Stimulated activated naive CD8-positive, alpha-beta T cell treated with anti-CD3 and anti-CD28 coated beads, Interleukin-15, amount 100 ng/mL, for 72 hours (primary cell): Measurements from ENCODE around the gene DNAH3.
"Not testable (repeated sequence)": the region's sequence is repeated elsewhere in the genome, so short reads cannot be mapped to it uniquely, and the experiment has no call there.

Experiments used
- ATAC-seq: fragments of 150-1000 bp; cut with Tn5 transposase; 2 replicates; pipeline ENCODE4 v1.10.0; 2021; ENCODE audit warnings: mild to moderate bottlenecking, moderate library complexity
- DNase-seq, 2 donors: peaks; one replicate each; pipeline ENCODE4 v3.0.0; 2021 to 2022
- H3K27ac Mint-ChIP-seq, 2 donors: one replicate each; pipeline ENCODE4 v1.8.0; 2022; ENCODE audit warnings: mild to moderate bottlenecking in 2 of 2, mixed read lengths in 2 of 2, moderate library complexity in 2 of 2
- H3K27me3 Mint-ChIP-seq: one replicate; pipeline ENCODE4 v1.8.0; 2022; ENCODE audit warnings: mixed read lengths
- H3K4me1 Mint-ChIP-seq: one replicate; pipeline ENCODE4 v1.8.0; 2022; ENCODE audit warnings: mild to moderate bottlenecking, mixed read lengths
- H3K4me3 Mint-ChIP-seq, 2 donors: one replicate each; pipeline ENCODE4 v1.8.0; 2022; ENCODE audit warnings: mild to moderate bottlenecking in 2 of 2, mixed read lengths in 2 of 2, moderate library complexity in 1 of 2
- H3K9me3 Mint-ChIP-seq, 2 donors: one replicate each; pipeline ENCODE4 v1.8.0; 2022; ENCODE audit warnings: mixed read lengths in 2 of 2

The DNAH3 gene

GRCh38 chr16:21076186-21076883 lies 74.3 kb downstream of the DNAH3 start:
- DNase-seq = no peak
- Mint-ChIP-seq H3K27me3 (no peaks in the 10 kb centered on the region), H3K9me3 (no peaks in the 10 kb centered on the region), H3K4me3 (no peak overlapping the region), H3K4me1 (no peaks in the 10 kb centered on the region), H3K27ac (no peak overlapping the region)
- ATAC-seq = no peak

- no peaks in the 10 kb centered on the region for H3K4me1 Mint-ChIP-seq
- H3K27ac Mint-ChIP-seq = peak overlapping the region in 1 of 2 donors; percentile 44
- no peaks in the 10 kb centered on the region for H3K27me3 Mint-ChIP-seq
- no peak overlapping the region for H3K4me3 Mint-ChIP-seq
- H3K9me3 Mint-ChIP-seq = no peaks in the 10 kb centered on the region
- ATAC-seq = no peak
- no peak for DNase-seq
These were observed 75.4 kb downstream of the DNAH3 start for GRCh38 chr16:21075252-21075651.

GRCh38 chr16:21072976-21073375 lies 77.7 kb downstream of the DNAH3 start:
- no peaks in the 10 kb centered on the region for H3K27me3 Mint-ChIP-seq
- H3K9me3 Mint-ChIP-seq = no peaks in the 10 kb centered on the region
- no peak for DNase-seq
- H3K27ac Mint-ChIP-seq = no peak overlapping the region
- H3K4me1 Mint-ChIP-seq = no peaks in the 10 kb centered on the region
- no peak for ATAC-seq
- H3K4me3 Mint-ChIP-seq = no peak overlapping the region

GRCh38 chr16:21071741-21072140 lies 78.9 kb downstream of the DNAH3 start:
- Mint-ChIP-seq H3K9me3 (no peaks in the 10 kb centered on the region), H3K27me3 (no peaks in the 10 kb centered on the region), H3K4me3 (no peak overlapping the region), H3K4me1 (no peaks in the 10 kb centered on the region), H3K27ac (no peak overlapping the region)
- DNase-seq (no peak), ATAC-seq (no peak)

DNA sequence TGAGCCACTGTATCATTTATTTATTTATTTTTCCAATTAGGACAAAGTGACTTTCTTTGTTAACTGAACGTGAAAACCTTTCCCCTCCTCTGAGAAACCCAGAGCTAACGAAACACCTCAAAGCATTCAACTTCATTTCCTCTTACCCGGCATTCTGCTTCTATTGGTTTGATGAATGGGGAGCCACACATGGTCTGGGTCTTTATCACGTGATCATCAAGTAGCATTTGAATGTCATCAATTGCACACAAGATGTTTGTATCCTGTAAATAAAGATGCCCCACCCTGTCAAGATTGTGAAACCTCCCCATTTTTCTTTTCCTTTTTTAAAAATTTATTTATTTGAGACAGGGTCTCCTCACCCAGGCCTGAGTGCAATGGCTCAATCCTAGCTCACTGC lies 80.1 kb downstream of the DNAH3 start:
- H3K4me3 Mint-ChIP-seq = no peak overlapping the region
- H3K27me3 Mint-ChIP-seq = no peaks in the 10 kb centered on the region
- DNase-seq = no peak

GRCh38 chr16:21069986-21070385 lies 80.7 kb downstream of the DNAH3 start:
- Mint-ChIP-seq H3K27me3 (no peaks in the 10 kb centered on the region), H3K4me1 (no peaks in the 10 kb centered on the region), H3K27ac (no peak overlapping the region), H3K9me3 (no peaks in the 10 kb centered on the region), H3K4me3 (no peak overlapping the region)
- no peak for DNase-seq
- ATAC-seq = no peak

More for the DNA sequence above, 80.1 kb downstream of the DNAH3 start:
- H3K9me3 Mint-ChIP-seq = no peaks in the 10 kb centered on the region
- H3K27ac Mint-ChIP-seq = no peak overlapping the region
- no peaks in the 10 kb centered on the region for H3K4me1 Mint-ChIP-seq
- no peak for ATAC-seq

DNA sequence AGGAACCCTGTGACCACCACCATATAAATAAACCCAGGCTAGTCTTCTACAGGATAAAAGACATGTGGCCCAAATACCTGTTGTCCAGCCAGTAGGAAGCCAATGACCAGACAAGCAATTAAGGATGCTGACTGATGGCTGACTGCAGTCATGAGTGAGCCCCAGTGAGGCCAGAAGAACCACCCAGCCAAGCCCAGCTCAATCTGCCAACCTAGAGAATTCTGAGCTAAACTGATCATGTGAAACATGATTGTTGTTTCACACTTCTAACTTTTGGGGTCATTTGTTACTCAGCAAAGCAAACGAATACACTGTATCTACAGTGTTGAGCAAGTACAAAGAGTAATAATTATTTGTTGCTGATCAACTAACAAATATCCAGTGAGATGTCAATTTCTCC lies 86.4 kb downstream of the DNAH3 start:
- Mint-ChIP-seq H3K27me3 (no peaks in the 10 kb centered on the region), H3K9me3 (no peaks in the 10 kb centered on the region), H3K27ac (no peak overlapping the region), H3K4me3 (no peak overlapping the region), H3K4me1 (no peaks in the 10 kb centered on the region)
- ATAC-seq = no peak
- no peak for DNase-seq

DNA sequence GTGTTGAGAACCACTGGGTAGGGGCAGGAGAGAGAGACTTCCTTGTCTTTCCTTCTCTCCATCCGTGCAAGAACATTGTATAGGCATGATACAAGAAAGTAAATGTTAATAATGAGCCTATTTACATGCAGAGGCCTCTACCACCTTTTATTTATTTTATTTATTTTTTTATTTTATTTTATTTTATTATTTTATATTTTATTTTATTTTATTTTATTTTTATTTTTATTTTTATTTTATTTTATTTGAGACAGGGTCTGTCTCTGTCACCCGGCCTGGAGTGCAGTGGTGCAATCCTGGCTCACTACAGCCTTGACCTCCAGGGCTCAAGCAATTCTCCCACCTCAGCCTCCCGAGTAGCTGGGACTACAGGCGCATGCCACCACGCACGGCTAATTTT lies 87.3 kb downstream of the DNAH3 start:
- not testable (repeated sequence) for ATAC-seq, H3K9me3 Mint-ChIP-seq, DNase-seq, H3K27me3 Mint-ChIP-seq, H3K4me3 Mint-ChIP-seq, H3K27ac Mint-ChIP-seq, H3K4me1 Mint-ChIP-seq

- H3K27me3 Mint-ChIP-seq = peaks cover 10% of the 10 kb centered on the region
- no peak overlapping the region for H3K27ac Mint-ChIP-seq
- H3K9me3 Mint-ChIP-seq = no peaks in the 10 kb centered on the region
- DNase-seq = no peak
- no peaks in the 10 kb centered on the region for H3K4me1 Mint-ChIP-seq
- ATAC-seq = no peak
- no peak overlapping the region for H3K4me3 Mint-ChIP-seq
These were observed 90.6 kb downstream of the DNAH3 start for GRCh38 chr16:21060027-21060510.

DNA sequence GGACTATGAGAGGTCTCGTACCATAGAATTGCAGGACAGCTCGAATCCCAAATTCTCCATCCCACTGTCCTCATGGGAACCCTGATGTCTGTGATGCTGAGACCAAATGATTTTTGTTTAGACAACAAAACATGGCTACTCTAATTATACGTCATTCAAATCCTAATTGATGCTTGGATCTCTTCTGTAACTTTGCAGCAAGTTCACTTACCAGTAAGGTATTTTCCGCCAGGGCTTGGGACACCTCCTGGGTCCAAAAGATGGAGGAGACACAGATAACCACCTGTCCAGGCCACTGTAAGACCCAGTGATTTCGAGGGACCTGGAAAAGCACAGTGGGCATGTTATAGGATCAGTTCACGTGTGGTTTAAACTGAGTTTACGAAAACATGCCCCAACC lies 92.8 kb downstream of the DNAH3 start:
- Mint-ChIP-seq H3K4me1 (no peaks in the 10 kb centered on the region), H3K27ac (no peak overlapping the region), H3K9me3 (no peaks in the 10 kb centered on the region), H3K4me3 (no peak overlapping the region), H3K27me3 (peaks cover 16% of the 10 kb centered on the region)
- ATAC-seq (no peak), DNase-seq (no peak)

DNA sequence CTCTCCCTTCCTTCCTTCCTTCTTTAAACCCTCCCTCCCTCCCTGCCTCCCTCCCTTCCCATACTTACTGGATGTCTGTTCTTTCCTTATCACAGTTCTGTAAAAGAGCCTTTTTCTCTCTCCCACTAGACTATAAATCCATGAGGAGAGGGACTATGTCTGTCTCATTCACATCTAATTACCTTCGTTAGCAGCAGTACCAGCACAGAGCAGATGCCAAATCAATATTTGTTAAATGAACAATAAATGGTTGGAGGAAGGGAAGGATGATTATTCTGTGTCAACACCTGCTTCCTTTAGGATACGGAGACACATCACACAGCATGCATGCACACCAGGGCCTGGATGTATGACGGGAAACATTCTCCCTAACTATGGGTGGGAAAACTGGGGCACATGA lies 94.2 kb downstream of the DNAH3 start:
- no peak overlapping the region for H3K4me3 Mint-ChIP-seq
- no peak overlapping the region for H3K27ac Mint-ChIP-seq
- H3K9me3 Mint-ChIP-seq = no peaks in the 10 kb centered on the region
- ATAC-seq (no peak), DNase-seq (no peak)
- peaks cover 23% of the 10 kb centered on the region for H3K27me3 Mint-ChIP-seq
- H3K4me1 Mint-ChIP-seq = no peaks in the 10 kb centered on the region

DNA sequence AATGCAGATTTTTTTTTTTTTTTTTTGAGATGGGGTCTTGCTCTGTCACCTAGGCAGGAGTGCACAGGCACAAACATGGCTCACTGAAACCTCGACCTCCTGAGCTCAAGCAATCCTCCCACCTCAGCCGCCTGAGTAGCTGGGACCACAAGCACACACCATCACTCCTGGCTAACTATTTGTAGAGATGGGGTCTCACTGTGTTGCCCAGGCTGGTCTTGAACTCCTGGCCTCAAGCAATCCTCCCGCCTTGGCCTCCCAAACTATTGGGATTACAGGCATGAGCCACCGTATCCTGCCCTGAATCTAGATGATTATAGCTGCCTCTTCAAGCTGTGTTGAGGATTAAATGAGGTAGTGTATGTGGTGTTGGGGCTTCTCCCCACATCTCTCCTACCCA lies 94.9 kb downstream of the DNAH3 start:
- H3K27ac Mint-ChIP-seq, ATAC-seq, H3K4me3 Mint-ChIP-seq, H3K4me1 Mint-ChIP-seq, DNase-seq, H3K9me3 Mint-ChIP-seq: not testable (repeated sequence)
- H3K27me3 Mint-ChIP-seq = peaks cover 30% of the 10 kb centered on the region

- DNase-seq = no peak
- ATAC-seq = no peak
- Mint-ChIP-seq H3K4me3 (no peak overlapping the region), H3K27me3 (peaks cover 32% of the 10 kb centered on the region), H3K27ac (no peak overlapping the region), H3K9me3 (no peaks in the 10 kb centered on the region), H3K4me1 (no peaks in the 10 kb centered on the region)
These were observed 97.1 kb downstream of the DNAH3 start for GRCh38 chr16:21053590-21053989.

DNA sequence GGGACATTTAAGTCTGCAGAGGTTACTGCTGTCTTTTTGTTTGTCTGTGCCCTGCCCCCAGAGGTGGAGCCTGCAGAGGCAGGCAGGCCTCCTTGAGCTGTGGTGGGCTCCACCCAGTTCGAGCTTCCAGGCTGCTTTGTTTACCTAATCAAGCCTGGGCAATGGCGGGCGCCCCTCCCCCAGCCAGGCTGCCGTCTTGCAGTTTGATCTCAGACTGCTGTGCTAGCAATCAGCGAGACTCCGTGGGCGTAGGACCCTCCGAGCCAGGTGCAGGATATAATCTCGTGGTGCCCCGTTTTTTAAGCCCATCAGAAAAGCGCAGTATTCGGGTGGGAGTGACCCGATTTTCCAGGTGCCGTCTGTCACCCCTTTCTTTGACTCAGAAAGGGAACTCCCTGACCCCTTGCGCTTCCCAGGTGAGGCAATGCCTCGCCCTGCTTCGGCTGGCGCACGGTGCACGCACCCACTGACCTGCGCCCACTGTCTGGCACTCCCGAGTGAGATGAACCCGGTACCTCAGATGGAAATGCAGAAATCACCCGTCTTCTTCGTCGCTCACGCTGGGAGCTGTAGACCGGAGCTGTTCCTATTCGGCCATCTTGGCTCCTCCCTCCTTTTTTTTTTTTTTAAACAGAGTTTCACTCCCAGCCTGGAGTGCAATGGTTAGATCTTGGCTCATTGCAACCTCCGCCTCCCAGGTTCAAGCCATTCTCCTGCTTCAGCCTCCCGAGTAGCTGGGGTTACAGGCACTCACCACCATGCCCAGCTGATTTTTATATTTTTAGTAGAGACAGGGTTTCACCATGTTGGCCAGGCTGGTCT lies 102.3 kb downstream of the DNAH3 start:
- DNase-seq, H3K27ac Mint-ChIP-seq, H3K9me3 Mint-ChIP-seq, H3K4me3 Mint-ChIP-seq, ATAC-seq, H3K4me1 Mint-ChIP-seq: not testable (repeated sequence)
- peaks cover 20% of the 10 kb centered on the region for H3K27me3 Mint-ChIP-seq

GRCh38 chr16:21038197-21038596 lies 112.4 kb downstream of the DNAH3 start:
- peaks cover 7% of the 10 kb centered on the region for H3K27me3 Mint-ChIP-seq
- no peak overlapping the region for H3K4me3 Mint-ChIP-seq
- ATAC-seq = no peak
- DNase-seq = no peak
- no peaks in the 10 kb centered on the region for H3K9me3 Mint-ChIP-seq
- no peaks in the 10 kb centered on the region for H3K4me1 Mint-ChIP-seq
- H3K27ac Mint-ChIP-seq = no peak overlapping the region

DNA sequence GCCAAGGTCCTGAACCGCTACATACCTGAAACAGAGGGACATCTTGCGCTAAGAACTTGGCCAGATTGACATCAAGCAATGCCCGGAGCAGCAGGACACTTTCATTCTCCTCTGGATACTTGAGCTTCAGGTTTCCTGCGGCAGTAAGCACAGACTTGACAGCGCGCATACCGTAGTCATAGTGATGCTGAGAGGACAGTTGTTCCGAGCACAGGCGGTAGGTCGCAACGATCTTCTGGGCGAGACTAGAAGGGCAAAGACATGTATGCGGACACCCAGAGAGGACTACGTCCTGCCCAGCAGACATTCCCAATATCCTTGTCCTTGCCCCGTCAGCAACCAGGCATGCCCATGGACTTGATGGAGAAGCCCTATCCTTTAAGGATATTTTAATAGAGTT lies 112.9 kb downstream of the DNAH3 start:
- H3K27ac Mint-ChIP-seq = no peak overlapping the region
- no peaks in the 10 kb centered on the region for H3K9me3 Mint-ChIP-seq
- no peak for DNase-seq
- no peak for ATAC-seq
- no peaks in the 10 kb centered on the region for H3K4me1 Mint-ChIP-seq
- peaks cover 7% of the 10 kb centered on the region for H3K27me3 Mint-ChIP-seq
- no peak overlapping the region for H3K4me3 Mint-ChIP-seq
